Dedifferentiated amniotic fluid mesenchymal stem cell (primary cell): ENCODE data around the gene CHRNB2.

Experiments used
- DNase-seq: peaks from one replicate; pipeline ENCODE4 v3.0.0-alpha.2; 2016; ENCODE audit errors: extremely low spot score

The CHRNB2 gene

GRCh38 chr1:154581766-154582165 lies 14.2 kb downstream of the CHRNB2 start:
- DNase-seq = no peak

- DNase-seq = no peak
Observed at GRCh38 chr1:154582885-154583284, 15.3 kb downstream of the CHRNB2 start.

GRCh38 chr1:154583773-154584172 lies 16.2 kb downstream of the CHRNB2 start:
- DNase-seq = no peak

- no peak for DNase-seq
Observed at GRCh38 chr1:154584267-154584994, 16.9 kb downstream of the CHRNB2 start.

GRCh38 chr1:154586231-154586630 lies 18.7 kb downstream of the CHRNB2 start:
- DNase-seq = no peak

GRCh38 chr1:154586641-154587040 lies 19.1 kb downstream of the CHRNB2 start:
- DNase-seq = no peak

- DNase-seq = no peak
Observed at GRCh38 chr1:154589780-154590179, 22.2 kb downstream of the CHRNB2 start.

- no peak for DNase-seq
Observed at GRCh38 chr1:154590756-154591155, 23.2 kb downstream of the CHRNB2 start.

- no peak for DNase-seq
Observed at GRCh38 chr1:154591206-154591605, 23.6 kb downstream of the CHRNB2 start.

- no peak for DNase-seq
Observed at GRCh38 chr1:154593390-154593789, 25.8 kb downstream of the CHRNB2 start.

GRCh38 chr1:154594811-154595210 lies 27.2 kb downstream of the CHRNB2 start:
- DNase-seq = no peak

GRCh38 chr1:154595621-154596020 lies 28.0 kb downstream of the CHRNB2 start:
- DNase-seq = no peak

- DNase-seq = no peak
Observed at GRCh38 chr1:154598871-154599635, 31.5 kb downstream of the CHRNB2 start.

GRCh38 chr1:154599658-154600057 lies 32.1 kb downstream of the CHRNB2 start:
- DNase-seq = no peak

GRCh38 chr1:154603317-154603716 lies 35.7 kb downstream of the CHRNB2 start:
- no peak for DNase-seq

GRCh38 chr1:154605534-154605933 lies 38.0 kb downstream of the CHRNB2 start:
- DNase-seq = no peak

- peak; percentile 40 for DNase-seq
Observed at GRCh38 chr1:154607106-154607608, 39.6 kb downstream of the CHRNB2 start.

GRCh38 chr1:154607609-154608396 lies 40.2 kb downstream of the CHRNB2 start, which contains the start of gene ADAR:
Gene ADAR (minus strand): TSS chr1:154608186. CDS start chr1:154608006, 180 bp downstream.
- DNase-seq = peak; percentile 96

GRCh38 chr1:154608397-154609270 lies 41.1 kb downstream of the CHRNB2 start:
- DNase-seq = peak; percentile 48

GRCh38 chr1:154609398-154610380 lies 42.1 kb downstream of the CHRNB2 start:
- no peak for DNase-seq
